HUES6 (cell line): ENCODE data around the gene SH3GL3.

Source experiments
- H3K27ac ChIP-seq: 2 replicates; pipeline ENCODE4 v1.7.0; 2013; ENCODE audit warnings: low read depth, mild to moderate bottlenecking, low read length, inconsistent platforms
- H3K27me3 ChIP-seq: 2 replicates; pipeline ENCODE4 v1.6.1; 2013; ENCODE audit warnings: low read length; ENCODE audit not compliant: control insufficient read depth, insufficient read depth
- H3K36me3 ChIP-seq: 2 replicates; pipeline ENCODE4 v1.6.1; 2013; ENCODE audit warnings: low read length; ENCODE audit not compliant: control insufficient read depth, insufficient read depth
- H3K4me1 ChIP-seq: 2 replicates; pipeline ENCODE4 v1.6.1; 2013; ENCODE audit warnings: low read length; ENCODE audit not compliant: control insufficient read depth, insufficient read depth
- H3K4me3 ChIP-seq: 2 replicates; pipeline ENCODE4 v1.5.1; 2013; ENCODE audit warnings: low read depth, low read length
- H3K9ac ChIP-seq: one replicate; pipeline ENCODE4 v1.6.1; 2013; ENCODE audit warnings: mild to moderate bottlenecking, low read length
- H3K9me3 ChIP-seq: 2 replicates; pipeline ENCODE4 v1.6.1; 2013; ENCODE audit warnings: low read depth, low read length; ENCODE audit not compliant: control insufficient read depth, insufficient read depth

Gene SH3GL3

GRCh38 chr15:83612898-83613635, 165.9 kb downstream of the SH3GL3 start:
- H3K27me3 ChIP-seq: no peaks in the 10 kb centered on the region
- H3K4me1 ChIP-seq: no peaks in the 10 kb centered on the region
- H3K9ac ChIP-seq: no peak overlapping the region
- H3K36me3 ChIP-seq: no peaks in the 10 kb centered on the region
- H3K27ac ChIP-seq: no peak overlapping the region
- no peak overlapping the region for H3K4me3 ChIP-seq
- no peaks in the 10 kb centered on the region for H3K9me3 ChIP-seq

GRCh38 chr15:83613714-83614113, 166.6 kb downstream of the SH3GL3 start:
- Histone ChIP-seq H3K27ac (no peak overlapping the region), H3K4me3 (no peak overlapping the region), H3K27me3 (no peaks in the 10 kb centered on the region), H3K9ac (no peak overlapping the region), H3K36me3 (no peaks in the 10 kb centered on the region), H3K9me3 (no peaks in the 10 kb centered on the region), H3K4me1 (no peaks in the 10 kb centered on the region)

GRCh38 chr15:83616840-83617239, 169.7 kb downstream of the SH3GL3 start:
- H3K4me3 ChIP-seq: no peak overlapping the region
- no peaks in the 10 kb centered on the region for H3K36me3 ChIP-seq
- no peaks in the 10 kb centered on the region for H3K27me3 ChIP-seq
- H3K4me1 ChIP-seq: no peaks in the 10 kb centered on the region
- no peaks in the 10 kb centered on the region for H3K9me3 ChIP-seq
- H3K9ac ChIP-seq: no peak overlapping the region
- no peak overlapping the region for H3K27ac ChIP-seq

- Histone ChIP-seq H3K27me3 (no peaks in the 10 kb centered on the region), H3K27ac (no peak overlapping the region), H3K4me1 (no peaks in the 10 kb centered on the region), H3K9ac (no peak overlapping the region), H3K9me3 (peaks cover 7% of the 10 kb centered on the region), H3K36me3 (no peaks in the 10 kb centered on the region), H3K4me3 (no peak overlapping the region)
Observed at GRCh38 chr15:83626171-83626802, 179.1 kb downstream of the SH3GL3 start.

- Histone ChIP-seq H3K9me3 (peaks cover 21% of the 10 kb centered on the region), H3K36me3 (no peaks in the 10 kb centered on the region), H3K9ac (no peak overlapping the region), H3K4me1 (no peaks in the 10 kb centered on the region), H3K4me3 (no peak overlapping the region), H3K27ac (no peak overlapping the region), H3K27me3 (no peaks in the 10 kb centered on the region; the same call in 1 of the 2 replicates)
Observed at GRCh38 chr15:83631534-83631933, 184.4 kb downstream of the SH3GL3 start.

- Histone ChIP-seq H3K9ac (no peak overlapping the region), H3K9me3 (0 out of 2 replicates have a peak, but pooled peaks cover 2% of the 10 kb centered on the region), H3K27me3 (no peaks in the 10 kb centered on the region), H3K36me3 (no peaks in the 10 kb centered on the region), H3K4me3 (no peak overlapping the region), H3K4me1 (no peaks in the 10 kb centered on the region), H3K27ac (no peak overlapping the region)
Observed at GRCh38 chr15:83643201-83643600, 196.1 kb downstream of the SH3GL3 start.

GRCh38 chr15:83644439-83644838, 197.3 kb downstream of the SH3GL3 start:
- Histone ChIP-seq H3K4me3 (no peak overlapping the region), H3K27me3 (no peaks in the 10 kb centered on the region; the same call in 1 of the 2 replicates), H3K4me1 (no peaks in the 10 kb centered on the region), H3K9ac (no peak overlapping the region), H3K27ac (no peak overlapping the region), H3K9me3 (no peaks in the 10 kb centered on the region), H3K36me3 (no peaks in the 10 kb centered on the region)

GRCh38 chr15:83650831-83651230, 203.7 kb downstream of the SH3GL3 start:
- H3K4me3 ChIP-seq: no peak overlapping the region
- peaks cover 41% of the 10 kb centered on the region for H3K27me3 ChIP-seq
- H3K36me3 ChIP-seq: no peaks in the 10 kb centered on the region

GRCh38 chr15:83651541-83651940, 204.4 kb downstream of the SH3GL3 start:
- Histone ChIP-seq H3K36me3 (no peaks in the 10 kb centered on the region), H3K27ac (no peak overlapping the region), H3K27me3 (peaks cover 48% of the 10 kb centered on the region), H3K9me3 (no peaks in the 10 kb centered on the region), H3K4me3 (no peak overlapping the region), H3K9ac (no peak overlapping the region), H3K4me1 (peaks cover 12% of the 10 kb centered on the region)

More at GRCh38 chr15:83650831-83651230, 203.7 kb downstream of the SH3GL3 start:
- Histone ChIP-seq H3K9me3 (no peaks in the 10 kb centered on the region), H3K27ac (no peak overlapping the region), H3K9ac (no peak overlapping the region), H3K4me1 (peaks cover 12% of the 10 kb centered on the region)

- Histone ChIP-seq H3K36me3 (no peaks in the 10 kb centered on the region), H3K9me3 (no peaks in the 10 kb centered on the region), H3K27me3 (peaks cover 57% of the 10 kb centered on the region), H3K4me3 (peak overlapping the region; percentile 59), H3K4me1 (peaks cover 12% of the 10 kb centered on the region), H3K9ac (no peak overlapping the region), H3K27ac (no peak overlapping the region)
Observed at GRCh38 chr15:83652626-83653204, 205.6 kb downstream of the SH3GL3 start.

GRCh38 chr15:83653288-83653638, 206.1 kb downstream of the SH3GL3 start:
- no peaks in the 10 kb centered on the region for H3K36me3 ChIP-seq
- peak overlapping the region; percentile 59 for H3K4me3 ChIP-seq
- H3K9me3 ChIP-seq: no peaks in the 10 kb centered on the region
- no peak overlapping the region for H3K27ac ChIP-seq
- H3K9ac ChIP-seq: no peak overlapping the region
- H3K27me3 ChIP-seq: peaks cover 57% of the 10 kb centered on the region
- peaks cover 12% of the 10 kb centered on the region for H3K4me1 ChIP-seq
